Measurements from ENCODE around the gene CPN1. TPM values are rescaled to one million over a fixed set of nuclear protein-coding genes. Genes with fewer than 3 reads are reported as not detected.
A peak's percentile ranks its signal among the peaks of the same experiment; 100 is the strongest.

The CPN1 gene
- total and polyA plus RNA-seq, 10 of the 15 experiments (the other 5 are each of a cell fraction or from before 2014, with no cell fraction given) = 0.03 to 0.10 TPM; not detected in 8

GRCh38 chr10:100009793-100010676 is 71.6 kb downstream of the CPN1 start, which contains the start of gene DNMBP (continued):
- TF ChIP-seq MYC (IDR thresholded peaks at IDR 0.05; ENCODE audit: insufficient read depth, insufficient read length, insufficient replicate concordance, low read length, severe bottlenecking) = no peak
- TF ChIP-seq NBN (IDR thresholded peaks at IDR 0.05) = 0 out of 2 replicates have a peak, but pooled peaks have one; percentile 25
- no peak for TF ChIP-seq ZNF274 (IDR thresholded peaks at IDR 0.05; ENCODE audit: insufficient read depth, insufficient read length)
- no peak for TF ChIP-seq RFX5 (IDR thresholded peaks at IDR 0.05; ENCODE audit: low read depth, low read length)
- no peak for TF ChIP-seq HSF1 (IDR thresholded peaks at IDR 0.05; ENCODE audit: low read depth, low read length)
- TF ChIP-seq CEBPZ (IDR thresholded peaks at IDR 0.05; ENCODE audit: low read depth, low read length) = no peak
- TF ChIP-seq CBX3 (IDR thresholded peaks at IDR 0.05; ENCODE audit: borderline replicate concordance, low read depth) = no peak
- TF ChIP-seq POU2F2 (IDR thresholded peaks at IDR 0.05; ENCODE audit: borderline replicate concordance, low read depth, low read length) = peak; percentile 31; the same call in 2 of the 3 replicates
- TF ChIP-seq ZSCAN29 (IDR thresholded peaks at IDR 0.05) = 0 out of 2 replicates have a peak, but pooled peaks have one; percentile 29
- TF ChIP-seq CREM (IDR thresholded peaks at IDR 0.05; ENCODE audit: low read depth) = peak; percentile 69
- no peak for TF ChIP-seq ETV6 (conservative IDR thresholded peaks at IDR 0.05 in 1 of 2, IDR thresholded peaks at IDR 0.05 in 1 of 2; ENCODE audit: borderline replicate concordance in 1 of 2, low read depth in 1 of 2)
- TF ChIP-seq JUND (IDR thresholded peaks at IDR 0.05; ENCODE audit: low read depth, low read length) = 0 out of 2 replicates have a peak, but pooled peaks have one; percentile 13
- TF ChIP-seq ZZZ3 (IDR thresholded peaks at IDR 0.05; ENCODE audit: control insufficient read depth, insufficient read length, low read depth) = no peak
- TF ChIP-seq BHLHE40 (IDR thresholded peaks at IDR 0.05; ENCODE audit: borderline replicate concordance in 1 of 2, low read depth in 2 of 2, low read length in 1 of 2) = peak in 1 of 2 experiments; percentile 84; a peak in 2 of 4 replicates
- no peak for TF ChIP-seq FOXK2 (IDR thresholded peaks at IDR 0.05)
- TF ChIP-seq POLR2A (IDR thresholded peaks at IDR 0.05; ENCODE audit: low read depth, low read length) = peak; percentile 89
- peak; percentile 25; the same call in 1 of the 2 replicates for TF ChIP-seq TAF1 (IDR thresholded peaks at IDR 0.05; ENCODE audit: borderline replicate concordance, low read depth, low read length)
- TF ChIP-seq NR2C1 (IDR thresholded peaks at IDR 0.05) = peak; percentile 34; the same call in 1 of the 2 replicates
- no peak for TF ChIP-seq SRF (IDR thresholded peaks at IDR 0.05; ENCODE audit: low read depth in 2 of 2, low read length in 2 of 2)
- TF ChIP-seq, protein P1, sequence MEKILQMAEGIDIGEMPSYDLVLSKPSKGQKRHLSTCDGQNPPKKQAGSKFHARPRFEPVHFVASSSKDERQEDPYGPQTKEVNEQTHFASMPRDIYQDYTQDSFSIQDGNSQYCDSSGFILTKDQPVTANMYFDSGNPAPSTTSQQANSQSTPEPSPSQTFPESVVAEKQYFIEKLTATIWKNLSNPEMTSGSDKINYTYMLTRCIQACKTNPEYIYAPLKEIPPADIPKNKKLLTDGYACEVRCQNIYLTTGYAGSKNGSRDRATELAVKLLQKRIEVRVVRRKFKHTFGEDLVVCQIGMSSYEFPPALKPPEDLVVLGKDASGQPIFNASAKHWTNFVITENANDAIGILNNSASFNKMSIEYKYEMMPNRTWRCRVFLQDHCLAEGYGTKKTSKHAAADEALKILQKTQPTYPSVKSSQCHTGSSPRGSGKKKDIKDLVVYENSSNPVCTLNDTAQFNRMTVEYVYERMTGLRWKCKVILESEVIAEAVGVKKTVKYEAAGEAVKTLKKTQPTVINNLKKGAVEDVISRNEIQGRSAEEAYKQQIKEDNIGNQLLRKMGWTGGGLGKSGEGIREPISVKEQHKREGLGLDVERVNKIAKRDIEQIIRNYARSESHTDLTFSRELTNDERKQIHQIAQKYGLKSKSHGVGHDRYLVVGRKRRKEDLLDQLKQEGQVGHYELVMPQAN (conservative IDR thresholded peaks at IDR 0.05) = peak; percentile 37
- no peak for TF ChIP-seq SUPT20H (IDR thresholded peaks at IDR 0.05; ENCODE audit: borderline replicate concordance, control insufficient read depth, low read depth, low read length)
- TF ChIP-seq MYB (IDR thresholded peaks at IDR 0.05; ENCODE audit: borderline replicate concordance, low read depth, low read length) = no peak

Data from GM12878 (cell line).